ENCODE data around the gene UNK. TPM values are rescaled to one million over a fixed set of nuclear protein-coding genes. Genes with fewer than 3 reads are reported as not detected.
A peak's percentile ranks its signal among the peaks of the same experiment; 100 is the strongest.
"Not testable (repeated sequence)": the region's sequence is repeated elsewhere in the genome, so short reads cannot be mapped to it uniquely, and the experiment has no call there.

Gene UNK
- total RNA-seq, 4 donors from 2014 or later: 6.9 to 69.7 (median 45.5) TPM

GRCh38 chr17:75854881-75855309, 70.3 kb downstream of the UNK start:
- intact Hi-C loops (cut with DNase I; ENCODE audit: low total_unique reads): no loop called here

GRCh38 chr17:75855310-75856061, 70.9 kb downstream of the UNK start, which contains the start of gene WBP2:
Gene WBP2 (minus strand): TSS chr17:75855335. CDS start chr17:75855297, 38 bp downstream.
- no peaks in the 10 kb centered on the region for H3K9me3 ChIP-seq
- intact Hi-C loops (cut with DNase I; ENCODE audit: low total_unique reads): no loop called here
- peak within 1 kb of the TSS; percentile 99 to 100 for H3K27ac ChIP-seq
- peak within 1 kb of the TSS; percentile 71 to 90 for H3K4me3 ChIP-seq
- no peaks in the 10 kb centered on the region for H3K36me3 ChIP-seq
- no peaks in the 10 kb centered on the region for H3K4me1 ChIP-seq
- TF ChIP-seq POLR2A (IDR thresholded peaks at IDR 0.05) (peak; percentile 97 to 99), CTCF (IDR thresholded peaks at IDR 0.05) (peak; percentile 57 to 75 (median 68))
- no peaks in the 10 kb centered on the region for H3K27me3 ChIP-seq
- DNase-seq: peak; percentile 97 to 100

More at GRCh38 chr17:75854881-75855309, 70.3 kb downstream of the UNK start:
- Histone ChIP-seq H3K4me1 (no peaks in the 10 kb centered on the region), H3K36me3 (no peaks in the 10 kb centered on the region), H3K4me3 (peak overlapping the region; percentile 54 to 90), H3K27me3 (no peaks in the 10 kb centered on the region), H3K27ac (peak overlapping the region; percentile 89 to 99), H3K9me3 (no peaks in the 10 kb centered on the region)
- no peak for TF ChIP-seq POLR2A (IDR thresholded peaks at IDR 0.05)
- peak in 1 of 4 experiments; percentile 24 for TF ChIP-seq CTCF (IDR thresholded peaks at IDR 0.05)
- DNase-seq: no peak

GRCh38 chr17:75856062-75856756, 71.6 kb downstream of the UNK start:
- no peak for DNase-seq

GRCh38 chr17:75859358-75859757, 74.8 kb downstream of the UNK start:
- H3K4me1 ChIP-seq; intact Hi-C loops (cut with DNase I; ENCODE audit: low total_unique reads); H3K27me3 ChIP-seq; H3K36me3 ChIP-seq; H3K4me3 ChIP-seq; DNase-seq; H3K9me3 ChIP-seq: not testable (repeated sequence)
- H3K27ac ChIP-seq: peak overlapping the region in 1 of 2 donors; percentile 16

More at GRCh38 chr17:75856062-75856756, 71.6 kb downstream of the UNK start:
- Histone ChIP-seq H3K36me3 (no peaks in the 10 kb centered on the region), H3K27me3 (no peaks in the 10 kb centered on the region), H3K27ac (peak overlapping the region; percentile 99 to 100), H3K4me1 (no peaks in the 10 kb centered on the region), H3K9me3 (no peaks in the 10 kb centered on the region), H3K4me3 (peak overlapping the region; percentile 71 to 80)
- intact Hi-C loops (cut with DNase I; ENCODE audit: low total_unique reads): no loop called here
- peak in 2 of 4 experiments; percentile 3 to 4 for TF ChIP-seq CTCF (IDR thresholded peaks at IDR 0.05)
- TF ChIP-seq POLR2A (IDR thresholded peaks at IDR 0.05): no peak

GRCh38 chr17:75861927-75862317, 77.3 kb downstream of the UNK start:
- H3K4me3 ChIP-seq: no peak overlapping the region
- no peaks in the 10 kb centered on the region for H3K9me3 ChIP-seq
- no peaks in the 10 kb centered on the region for H3K27me3 ChIP-seq
- H3K36me3 ChIP-seq: no peaks in the 10 kb centered on the region
- intact Hi-C loops (cut with DNase I; ENCODE audit: low total_unique reads): no loop called here
- no peaks in the 10 kb centered on the region for H3K4me1 ChIP-seq
- TF ChIP-seq POLR2A (IDR thresholded peaks at IDR 0.05): peak; percentile 13 to 16
- no peak for TF ChIP-seq CTCF (IDR thresholded peaks at IDR 0.05)
- peak overlapping the region; percentile 61 to 75 for H3K27ac ChIP-seq
- DNase-seq: peak in 1 of 2 donors; percentile 67
